OCI-LY3 (cell line): ENCODE results near the gene STRIP2.
"Not testable (repeated sequence)": the region's sequence is repeated elsewhere in the genome, so short reads cannot be mapped to it uniquely, and the experiment has no call there.

Experiments used
- H2AFZ ChIP-seq: fragments of 200-600, 300-600 bp; shearing (Covaris generic); 2 replicates; pipeline ENCODE4 v1.6.0; 2014; ENCODE audit warnings: antibody characterized with exemption, low read depth, low read length
- H3K27ac ChIP-seq: fragments of 200-600, 300-600 bp; sonication (generic); 2 replicates; pipeline ENCODE4 v1.5.1; 2014; ENCODE audit warnings: mild to moderate bottlenecking, low read length, moderate library complexity, mixed read lengths
- H3K27me3 ChIP-seq: fragments of 200-600, 300-600 bp; sonication (generic); 2 replicates; pipeline ENCODE4 v1.6.1; 2014; ENCODE audit warnings: low read depth, low read length, mixed read lengths
- H3K36me3 ChIP-seq: fragments of 200-600, 300-600 bp; sonication (generic); replicated peaks from 2 replicates; pipeline ENCODE3; 2014; ENCODE audit warnings: low read depth, low read length, mixed read lengths
- H3K4me1 ChIP-seq: fragments of 300-600, 200-600 bp; sonication (generic); 2 replicates; pipeline ENCODE4 v1.6.1; 2014; ENCODE audit warnings: low read length, mixed read lengths
- H3K4me2 ChIP-seq: fragments of 200-600, 300-600 bp; sonication (generic); 2 replicates; pipeline ENCODE4 v1.6.1; 2014; ENCODE audit warnings: low read length, mixed read lengths
- H3K4me3 ChIP-seq: fragments of 300-600, 200-600 bp; sonication (generic); 2 replicates; pipeline ENCODE4 v1.5.1; 2014; ENCODE audit warnings: antibody characterized with exemption, mild to moderate bottlenecking, low read length, moderate library complexity
- H3K79me2 ChIP-seq: fragments of 300-600, 200-600 bp; shearing (Covaris generic); 2 replicates; pipeline ENCODE4 v1.6.1; 2014; ENCODE audit warnings: mild to moderate bottlenecking, low read length, mixed read lengths
- H3K9ac ChIP-seq: fragments of 300-600, 200-600 bp; shearing (Covaris generic); 2 replicates; pipeline ENCODE4 v1.6.0; 2014; ENCODE audit warnings: mild to moderate bottlenecking, low read length, moderate library complexity
- H3K9me3 ChIP-seq: fragments of 200-600, 300-600 bp; shearing (Covaris generic); 2 replicates; pipeline ENCODE4 v1.6.1; 2014; ENCODE audit warnings: low read length, mixed read lengths; ENCODE audit not compliant: insufficient read depth
- H4K20me1 ChIP-seq: fragments of 200-600, 300-600 bp; sonication (generic); 2 replicates; pipeline ENCODE4 v1.6.1; 2016; ENCODE audit warnings: low read length, mixed read lengths; ENCODE audit not compliant: insufficient read depth
- EZH2phosphoT487 ChIP-seq: fragments of 200-600 bp; shearing (Covaris generic); IDR thresholded peaks from 2 replicates; pipeline ENCODE4 v1.6.1; 2018; ENCODE audit warnings: antibody characterized with exemption, mixed run types, low read depth
- TF ChIP-seq, protein P1 (sequence below): fragments of 200-600, 300-600 bp; sonication (generic); IDR thresholded peaks from 2 replicates; pipeline ENCODE4 v1.5.1; 2014; ENCODE audit warnings: antibody characterized with exemption, low read length, low read depth

STRIP2 gene

DNA sequence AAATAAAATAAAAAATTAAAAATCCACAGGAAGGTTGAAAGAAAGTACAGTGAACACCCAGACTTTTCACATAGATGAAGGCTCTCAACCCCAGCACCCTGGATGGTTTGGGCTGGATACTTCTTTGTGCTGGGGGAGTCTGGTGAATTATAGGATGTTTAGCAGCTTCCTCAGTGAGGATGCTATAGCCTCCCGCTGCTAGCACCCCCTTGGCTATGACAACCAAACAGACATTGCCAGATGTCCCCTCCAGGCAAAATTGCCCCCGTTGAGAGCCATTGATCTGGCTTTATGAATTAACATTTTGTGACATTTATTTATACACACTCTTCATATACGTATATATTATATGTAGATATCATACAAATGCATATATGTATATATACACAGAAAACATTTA, 89.7 kb downstream of the STRIP2 start:
- H3K4me2 ChIP-seq, result no peak overlapping the region

DNA sequence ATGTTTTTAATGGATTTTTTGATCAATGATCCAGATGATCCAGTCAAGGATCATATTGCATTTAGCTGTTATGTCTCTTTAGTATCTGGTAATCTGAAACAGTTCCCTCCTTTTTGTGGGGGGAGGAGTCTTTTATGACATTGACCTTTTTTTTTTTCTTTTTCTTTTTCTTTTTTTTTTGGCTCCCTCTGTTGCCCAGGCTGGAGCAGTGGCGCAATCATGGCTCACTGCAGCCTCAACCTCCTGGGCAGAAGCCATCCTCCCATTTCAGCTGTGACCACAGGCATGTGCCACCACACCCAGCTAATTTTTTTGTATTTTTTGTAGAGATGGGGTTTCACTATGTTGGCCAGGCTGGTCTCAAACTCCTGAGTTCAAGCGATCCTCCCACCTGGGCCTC, 90.2 kb downstream of the STRIP2 start:
- H2AFZ ChIP-seq, H4K20me1 ChIP-seq, H3K9me3 ChIP-seq, H3K79me2 ChIP-seq, H3K9ac ChIP-seq, H3K36me3 ChIP-seq, H3K27me3 ChIP-seq, H3K4me2 ChIP-seq, H3K27ac ChIP-seq, H3K4me3 ChIP-seq, H3K4me1 ChIP-seq: not testable (repeated sequence)

More for the DNA sequence above, 89.7 kb downstream of the STRIP2 start:
- Histone ChIP-seq H2AFZ (no peak overlapping the region), H3K27ac (no peak overlapping the region), H4K20me1 (no peaks in the 10 kb centered on the region), H3K79me2 (no peaks in the 10 kb centered on the region), H3K4me1 (no peaks in the 10 kb centered on the region), H3K9me3 (no peaks in the 10 kb centered on the region), H3K36me3 (no peaks in the 10 kb centered on the region), H3K9ac (no peak overlapping the region), H3K4me3 (no peak overlapping the region), H3K27me3 (no peaks in the 10 kb centered on the region)
- TF ChIP-seq, protein P1, sequence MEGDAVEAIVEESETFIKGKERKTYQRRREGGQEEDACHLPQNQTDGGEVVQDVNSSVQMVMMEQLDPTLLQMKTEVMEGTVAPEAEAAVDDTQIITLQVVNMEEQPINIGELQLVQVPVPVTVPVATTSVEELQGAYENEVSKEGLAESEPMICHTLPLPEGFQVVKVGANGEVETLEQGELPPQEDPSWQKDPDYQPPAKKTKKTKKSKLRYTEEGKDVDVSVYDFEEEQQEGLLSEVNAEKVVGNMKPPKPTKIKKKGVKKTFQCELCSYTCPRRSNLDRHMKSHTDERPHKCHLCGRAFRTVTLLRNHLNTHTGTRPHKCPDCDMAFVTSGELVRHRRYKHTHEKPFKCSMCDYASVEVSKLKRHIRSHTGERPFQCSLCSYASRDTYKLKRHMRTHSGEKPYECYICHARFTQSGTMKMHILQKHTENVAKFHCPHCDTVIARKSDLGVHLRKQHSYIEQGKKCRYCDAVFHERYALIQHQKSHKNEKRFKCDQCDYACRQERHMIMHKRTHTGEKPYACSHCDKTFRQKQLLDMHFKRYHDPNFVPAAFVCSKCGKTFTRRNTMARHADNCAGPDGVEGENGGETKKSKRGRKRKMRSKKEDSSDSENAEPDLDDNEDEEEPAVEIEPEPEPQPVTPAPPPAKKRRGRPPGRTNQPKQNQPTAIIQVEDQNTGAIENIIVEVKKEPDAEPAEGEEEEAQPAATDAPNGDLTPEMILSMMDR, result no peak
- TF ChIP-seq EZH2phosphoT487, result no peak

DNA sequence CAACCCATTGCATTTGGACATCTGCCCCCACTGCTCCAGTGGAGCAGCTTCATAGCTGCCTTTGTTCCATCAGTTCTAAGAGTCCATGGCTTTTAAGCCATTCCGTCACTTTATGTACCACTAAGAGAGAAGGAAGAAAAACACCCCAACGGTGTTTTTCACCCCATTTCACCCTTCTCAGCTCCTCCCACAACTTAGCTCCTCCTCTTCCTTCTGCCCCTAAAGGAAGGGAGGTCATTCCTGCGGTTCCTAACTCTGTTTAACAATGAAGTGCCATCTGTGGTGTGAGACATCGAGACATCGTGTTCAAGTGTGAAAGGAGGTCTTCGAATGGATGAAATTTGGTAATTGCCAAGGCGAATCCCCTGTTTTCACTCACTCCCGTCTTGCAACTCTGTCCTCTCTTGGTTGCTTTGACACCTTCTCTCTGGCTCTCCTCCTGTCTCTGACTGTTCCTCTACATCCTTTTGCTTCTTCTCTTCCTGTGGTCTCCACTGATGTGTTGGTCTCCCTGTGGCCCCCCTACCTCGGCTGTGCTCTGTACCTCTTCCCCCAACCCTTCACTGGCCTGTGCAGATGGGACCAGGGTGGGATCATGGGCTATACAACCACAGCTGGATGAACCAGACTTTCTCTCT, 91.1 kb downstream of the STRIP2 start:
- H3K27ac ChIP-seq, result no peak overlapping the region
- TF ChIP-seq, protein P1, result no peak
- no peak for TF ChIP-seq EZH2phosphoT487
- H3K4me3 ChIP-seq, result no peak overlapping the region
- no peak overlapping the region for H2AFZ ChIP-seq
- no peaks in the 10 kb centered on the region for H3K79me2 ChIP-seq
- H3K4me2 ChIP-seq, result no peak overlapping the region
- H3K27me3 ChIP-seq, result no peaks in the 10 kb centered on the region
- no peaks in the 10 kb centered on the region for H3K9me3 ChIP-seq
- H3K9ac ChIP-seq, result no peak overlapping the region
- no peaks in the 10 kb centered on the region for H3K36me3 ChIP-seq
- H4K20me1 ChIP-seq, result no peaks in the 10 kb centered on the region
- H3K4me1 ChIP-seq, result no peaks in the 10 kb centered on the region

DNA sequence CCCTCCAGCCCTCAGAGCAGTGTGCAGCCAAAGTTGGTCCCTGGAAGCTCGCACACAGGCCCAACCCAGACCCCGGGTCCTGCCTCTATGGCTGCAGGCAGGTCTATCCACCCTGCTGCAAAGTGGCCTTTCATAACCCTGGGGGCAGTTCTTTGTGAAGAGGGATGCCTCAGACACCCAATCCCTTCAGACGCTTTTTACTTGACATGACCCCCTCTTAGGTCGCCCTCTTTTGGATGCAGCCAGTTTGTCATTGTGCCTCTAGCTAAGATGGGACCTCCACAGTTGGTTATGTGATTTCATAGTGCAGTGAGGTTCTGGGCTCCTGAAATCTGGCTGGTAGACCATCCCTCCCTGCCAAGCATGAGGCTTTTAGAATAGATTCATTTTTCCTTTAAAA, 95.4 kb downstream of the STRIP2 start:
- no peaks in the 10 kb centered on the region for H3K27me3 ChIP-seq
- no peaks in the 10 kb centered on the region for H3K4me1 ChIP-seq
- no peak overlapping the region for H3K4me2 ChIP-seq
- no peaks in the 10 kb centered on the region for H4K20me1 ChIP-seq
- H3K9ac ChIP-seq, result no peak overlapping the region
- no peak overlapping the region for H3K27ac ChIP-seq
- TF ChIP-seq EZH2phosphoT487, result no peak
- TF ChIP-seq, protein P1, result no peak
- H2AFZ ChIP-seq, result no peak overlapping the region
- H3K36me3 ChIP-seq, result no peaks in the 10 kb centered on the region
- H3K9me3 ChIP-seq, result no peaks in the 10 kb centered on the region
- H3K4me3 ChIP-seq, result no peak overlapping the region
- H3K79me2 ChIP-seq, result no peaks in the 10 kb centered on the region
